SU-DHL-6 (cell line): ENCODE data around the gene KRT31.
"Not testable (repeated sequence)": the region's sequence is repeated elsewhere in the genome, so short reads cannot be mapped to it uniquely, and the experiment has no call there.

Source experiments
- H2AFZ ChIP-seq: fragments of 200-600 bp; sonication (generic); 2 replicates; pipeline ENCODE4 v1.6.1; 2014; ENCODE audit warnings: low read depth, mild to moderate bottlenecking, moderate library complexity, mixed read lengths, antibody characterized with exemption, low read length; ENCODE audit not compliant: severe bottlenecking
- H3F3A ChIP-seq: fragments of 200-600 bp; shearing (Covaris generic); 2 replicates; pipeline ENCODE4 v1.6.0; 2016; ENCODE audit warnings: antibody characterized with exemption, mild to moderate bottlenecking; ENCODE audit not compliant: insufficient read depth
- H3K27ac ChIP-seq: fragments of 200-600 bp; sonication (generic); 2 replicates; pipeline ENCODE4 v1.5.1; 2016; ENCODE audit warnings: low read depth, mild to moderate bottlenecking, low read length, moderate library complexity, mixed read lengths
- H3K27me3 ChIP-seq: fragments of 200-600 bp; sonication (generic), shearing (Covaris generic); 2 replicates; pipeline ENCODE4 v1.6.0; 2014; ENCODE audit warnings: mild to moderate bottlenecking, low read length
- H3K36me3 ChIP-seq: fragments of 200-600 bp; sonication (generic); 2 replicates; pipeline ENCODE4 v1.6.1; 2014; ENCODE audit warnings: mild to moderate bottlenecking, low read length, mixed read lengths
- H3K4me2 ChIP-seq: fragments of 300-600, 200-600 bp; shearing (Covaris generic), sonication (generic); 2 replicates; pipeline ENCODE4 v1.6.0; 2014; ENCODE audit warnings: low read length, low read depth, mild to moderate bottlenecking; ENCODE audit not compliant: poor library complexity, severe bottlenecking
- H3K4me3 ChIP-seq: fragments of 200-600 bp; sonication (generic); 2 replicates; pipeline ENCODE4 v1.5.1; 2014; ENCODE audit warnings: antibody characterized with exemption, low read length, mild to moderate bottlenecking, mixed read lengths; ENCODE audit not compliant: insufficient read depth, poor library complexity, severe bottlenecking
- H3K79me2 ChIP-seq: fragments of 200-600 bp; sonication (generic); 2 replicates; pipeline ENCODE4 v1.6.1; 2014; ENCODE audit warnings: mild to moderate bottlenecking, low read length, moderate library complexity; ENCODE audit not compliant: insufficient read depth
- H3K9ac ChIP-seq: fragments of 200-600 bp; sonication (generic); 2 replicates; pipeline ENCODE4 v1.7.0; 2014; ENCODE audit warnings: mild to moderate bottlenecking, low read length
- H3K9me2 ChIP-seq: fragments of 200-600 bp; sonication (generic); replicated peaks from 2 replicates; pipeline ENCODE4 v1.6.1; 2014; ENCODE audit warnings: low read length; ENCODE audit not compliant: insufficient read depth
- H3K9me3 ChIP-seq: fragments of 200-600 bp; sonication (generic); 2 replicates; pipeline ENCODE4 v1.6.1; 2014; ENCODE audit warnings: low read length, mixed read lengths; ENCODE audit not compliant: insufficient read depth
- H4K20me1 ChIP-seq: fragments of 200-600 bp; sonication (generic); 2 replicates; pipeline ENCODE4 v1.6.1; 2014; ENCODE audit warnings: low read depth, mild to moderate bottlenecking, antibody characterized with exemption, low read length, moderate library complexity, mixed read lengths
- CTCF ChIP-seq: fragments of 200-600 bp; sonication (generic); IDR thresholded peaks from one replicate; pipeline ENCODE4 v1.5.1; 2017; ENCODE audit warnings: antibody characterized with exemption, mild to moderate bottlenecking, low read length, moderate library complexity; ENCODE audit not compliant: insufficient read depth, poor library complexity, severe bottlenecking
- EZH2phosphoT487 ChIP-seq: fragments of 200-600 bp; sonication (generic), shearing (Covaris generic); conservative IDR thresholded peaks from 2 replicates; pipeline ENCODE4 v1.6.1; 2018; ENCODE audit warnings: mild to moderate bottlenecking, antibody characterized with exemption, low read length, moderate library complexity, mixed read lengths

Gene KRT31

DNA sequence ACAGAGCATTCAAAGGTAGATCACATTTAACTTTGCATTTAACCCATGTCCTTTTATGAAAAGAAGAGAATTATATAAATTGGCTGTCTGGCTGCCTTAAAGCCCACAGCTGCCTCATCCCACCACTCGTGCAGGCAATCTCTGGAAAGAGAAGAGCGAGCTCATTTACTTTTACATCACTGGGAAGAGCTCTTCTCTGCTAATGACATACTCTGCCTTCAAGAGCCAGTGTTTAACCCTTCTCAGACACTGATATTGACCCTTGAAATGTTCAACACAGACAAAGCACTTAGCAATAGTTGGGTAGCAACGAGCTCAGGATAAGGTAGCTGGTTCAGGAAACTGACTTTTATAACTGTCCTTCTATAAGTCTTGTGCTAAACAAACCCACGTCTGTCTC, 36.6 kb upstream of the KRT31 start:
- Histone ChIP-seq H3K9me3 (no peaks in the 10 kb centered on the region), H2AFZ (no peak overlapping the region), H3F3A (no peaks in the 10 kb centered on the region), H3K9me2 (no peaks in the 10 kb centered on the region), H4K20me1 (no peaks in the 10 kb centered on the region), H3K27me3 (no peaks in the 10 kb centered on the region), H3K79me2 (no peaks in the 10 kb centered on the region), H3K27ac (no peak overlapping the region), H3K4me2 (no peak overlapping the region), H3K9ac (no peak overlapping the region), H3K36me3 (no peaks in the 10 kb centered on the region), H3K4me3 (no peak overlapping the region)
- TF ChIP-seq CTCF (no peak), EZH2phosphoT487 (no peak)

DNA sequence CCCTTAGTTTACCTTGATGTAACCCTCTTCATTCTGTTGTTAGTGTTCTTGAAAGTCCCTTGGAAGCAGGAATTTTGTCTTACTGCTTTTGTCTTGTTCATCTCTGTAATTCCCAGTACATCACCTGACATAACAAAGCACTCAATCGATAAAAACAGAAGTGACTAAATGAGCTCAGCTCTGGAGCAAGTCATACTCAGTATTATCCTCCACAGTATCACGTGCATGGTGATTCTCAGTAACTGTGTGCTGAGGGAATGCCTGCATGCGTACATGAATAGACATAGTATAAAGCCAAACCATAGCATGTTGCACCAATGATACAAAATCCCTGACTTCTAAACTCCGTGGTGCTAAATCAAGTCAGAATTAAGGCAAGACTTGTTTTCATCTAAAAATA, 36.2 kb upstream of the KRT31 start:
- H3K4me2 ChIP-seq, result no peak overlapping the region
- H3K79me2 ChIP-seq, result no peaks in the 10 kb centered on the region
- no peaks in the 10 kb centered on the region for H3K9me2 ChIP-seq
- H4K20me1 ChIP-seq, result no peaks in the 10 kb centered on the region
- H3K9ac ChIP-seq, result no peak overlapping the region
- no peaks in the 10 kb centered on the region for H3K36me3 ChIP-seq
- H3K9me3 ChIP-seq, result no peaks in the 10 kb centered on the region
- H3K27ac ChIP-seq, result no peak overlapping the region
- no peak overlapping the region for H3K4me3 ChIP-seq
- no peaks in the 10 kb centered on the region for H3F3A ChIP-seq
- H3K27me3 ChIP-seq, result no peaks in the 10 kb centered on the region
- H2AFZ ChIP-seq, result no peak overlapping the region
- no peak for TF ChIP-seq CTCF
- no peak for TF ChIP-seq EZH2phosphoT487

- not testable (repeated sequence) for H4K20me1 ChIP-seq, H3K4me2 ChIP-seq, H3K27me3 ChIP-seq, H3K9ac ChIP-seq, H3K9me2 ChIP-seq, H3K27ac ChIP-seq, H3K9me3 ChIP-seq, H3K79me2 ChIP-seq, H2AFZ ChIP-seq, H3K4me3 ChIP-seq, H3F3A ChIP-seq, H3K36me3 ChIP-seq
Measured at GRCh38 chr17:41430376-41430775, 33.0 kb upstream of the KRT31 start.

DNA sequence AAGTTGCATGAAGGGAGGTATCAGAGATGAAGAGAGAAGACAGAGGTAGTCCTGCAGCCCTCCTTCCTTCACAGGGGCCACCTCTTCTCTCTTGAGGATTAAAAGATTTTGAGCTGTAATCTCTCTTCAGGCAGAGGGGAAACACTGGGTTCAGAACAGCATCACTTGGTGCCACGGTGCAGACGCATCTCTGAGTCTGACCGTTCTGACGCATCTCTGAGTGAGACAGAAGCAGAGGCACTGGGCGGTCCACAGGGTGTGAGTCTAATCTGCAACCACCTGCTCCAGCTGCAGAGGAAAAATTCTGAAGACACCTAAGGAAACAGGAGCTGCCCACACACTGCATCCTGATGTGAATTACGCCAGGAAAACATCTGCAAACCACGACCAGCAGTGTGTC, 32.3 kb upstream of the KRT31 start:
- no peaks in the 10 kb centered on the region for H3K9me2 ChIP-seq
- H2AFZ ChIP-seq, result no peak overlapping the region
- no peaks in the 10 kb centered on the region for H3K79me2 ChIP-seq
- no peak overlapping the region for H3K27ac ChIP-seq
- H3K9me3 ChIP-seq, result no peaks in the 10 kb centered on the region
- no peak overlapping the region for H3K4me3 ChIP-seq
- H3K4me2 ChIP-seq, result no peak overlapping the region
- H3K36me3 ChIP-seq, result no peaks in the 10 kb centered on the region
- no peaks in the 10 kb centered on the region for H3K27me3 ChIP-seq
- no peaks in the 10 kb centered on the region for H4K20me1 ChIP-seq
- H3F3A ChIP-seq, result no peaks in the 10 kb centered on the region
- TF ChIP-seq EZH2phosphoT487 (no peak), CTCF (no peak)
- no peak overlapping the region for H3K9ac ChIP-seq
